ENCODE results near the gene MCL1. TPM values are rescaled to one million over a fixed set of nuclear protein-coding genes. Genes with fewer than 3 reads are reported as not detected.

The MCL1 gene
- total and polyA plus RNA-seq, 2 of the 13 experiments (the other 11 are each of a cell fraction or from before 2014, with no cell fraction given), result 69.5 to 125 TPM

DNA sequence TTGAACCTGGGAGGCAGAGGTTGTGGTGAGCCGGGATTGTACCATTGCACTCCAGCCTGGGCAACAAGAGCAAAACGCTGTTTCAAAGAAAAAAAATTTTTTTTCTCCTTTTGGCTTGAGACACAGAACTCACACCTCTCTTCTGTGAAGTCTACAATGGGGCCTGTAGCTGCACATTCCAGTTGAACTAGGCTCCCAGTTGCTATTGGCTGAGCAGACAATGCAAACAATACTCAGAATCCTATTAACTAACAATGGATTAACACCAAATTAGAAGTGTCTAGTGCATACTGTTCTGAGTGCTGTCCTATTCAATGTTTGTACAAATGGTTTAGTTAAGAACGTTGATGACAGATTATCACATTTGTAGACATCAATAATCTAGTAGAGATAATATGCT, 17.6 kb upstream of the MCL1 start:
- no peak overlapping the region for H3K4me3 ChIP-seq (replicated peaks in 1 of 3; ENCODE audit: insufficient read depth in 1 of 3, low read depth in 2 of 3, low read length in 3 of 3)
- no peaks in the 10 kb centered on the region for H3K27me3 ChIP-seq (ENCODE audit: control insufficient read depth in 1 of 2, insufficient read depth in 2 of 2, low read length in 2 of 2)
- H3K9ac ChIP-seq (ENCODE audit: insufficient read depth, low read depth, low read length), result no peak overlapping the region
- no TSS peak for BruUV-seq (replicated peaks)
- no peak overlapping the region for H3K27ac ChIP-seq (ENCODE audit: extremely low read length, insufficient read depth, low read length)
- ChIA-PET POLR2A (interaction anchor here (1.1 to 4.3 kb wide), 4 partner anchors 16 to 33 kb away, joined by 3 to 27 read pairs (median 5); partner anchors contain the start of gene MCL1), CTCF (ENCODE audit: low intra/inter-chr PET ratio, low total read pairs) (no interaction called here)
- TF ChIP-seq SOX13 (IDR thresholded peaks at IDR 0.05) (no peak), SOX13 (CRISPR knock-in tag; conservative IDR thresholded peaks at IDR 0.05 in 1 of 2, IDR thresholded peaks at IDR 0.05 in 1 of 2) (peak in 1 of 2 experiments; percentile 48; a peak in 1 of 4 replicates), ZNF747 (CRISPR knock-in tag; IDR thresholded peaks at IDR 0.05; ENCODE audit: borderline replicate concordance) (no peak), SOX5 (CRISPR knock-in tag; IDR thresholded peaks at IDR 0.05; ENCODE audit: borderline replicate concordance) (0 out of 2 replicates have a peak, but pooled peaks have one; percentile 24)
- H3K79me2 ChIP-seq (ENCODE audit: insufficient read depth, low read length), result no peaks in the 10 kb centered on the region
- ATAC-seq, result peak; percentile 39; the same call in 2 of the 3 replicates
- H3K4me1 ChIP-seq (ENCODE audit: insufficient read depth, low read length), result peaks cover 53% of the 10 kb centered on the region
- in situ Hi-C loops (cut with HindIII; ENCODE audit: extremely low pct_ligation_motif_present, low pct_unique_long_range_greater_than_20kb) (no loop called here), intact Hi-C loops (cut with micrococcal nuclease; ENCODE audit: unreplicated experiment) (no loop called here)
- no peak overlapping the region for H3K4me2 ChIP-seq (ENCODE audit: low read depth, low read length)
- 53% methylated on average over 3 of the region's 3 CpGs for WGBS (ENCODE audit: low lambda C conversion rate)
- peaks cover 0 to 1% of the 10 kb centered on the region in 2 experiments; a peak in 2 of 5 replicates for H3K36me3 ChIP-seq (replicated peaks in 1 of 2; ENCODE audit: control insufficient read depth in 1 of 2, insufficient read depth in 2 of 2, low read length in 2 of 2)
- no peak for FAIRE-seq
- no peak for DNase-seq (ENCODE audit: low spot score)
- H2AFZ ChIP-seq (ENCODE audit: low read length), result no peak overlapping the region
- no peaks in the 10 kb centered on the region for H4K20me1 ChIP-seq (ENCODE audit: insufficient read depth, low read length)
- no peaks in the 10 kb centered on the region for H3K9me3 ChIP-seq (ENCODE audit: low read length)

DNA sequence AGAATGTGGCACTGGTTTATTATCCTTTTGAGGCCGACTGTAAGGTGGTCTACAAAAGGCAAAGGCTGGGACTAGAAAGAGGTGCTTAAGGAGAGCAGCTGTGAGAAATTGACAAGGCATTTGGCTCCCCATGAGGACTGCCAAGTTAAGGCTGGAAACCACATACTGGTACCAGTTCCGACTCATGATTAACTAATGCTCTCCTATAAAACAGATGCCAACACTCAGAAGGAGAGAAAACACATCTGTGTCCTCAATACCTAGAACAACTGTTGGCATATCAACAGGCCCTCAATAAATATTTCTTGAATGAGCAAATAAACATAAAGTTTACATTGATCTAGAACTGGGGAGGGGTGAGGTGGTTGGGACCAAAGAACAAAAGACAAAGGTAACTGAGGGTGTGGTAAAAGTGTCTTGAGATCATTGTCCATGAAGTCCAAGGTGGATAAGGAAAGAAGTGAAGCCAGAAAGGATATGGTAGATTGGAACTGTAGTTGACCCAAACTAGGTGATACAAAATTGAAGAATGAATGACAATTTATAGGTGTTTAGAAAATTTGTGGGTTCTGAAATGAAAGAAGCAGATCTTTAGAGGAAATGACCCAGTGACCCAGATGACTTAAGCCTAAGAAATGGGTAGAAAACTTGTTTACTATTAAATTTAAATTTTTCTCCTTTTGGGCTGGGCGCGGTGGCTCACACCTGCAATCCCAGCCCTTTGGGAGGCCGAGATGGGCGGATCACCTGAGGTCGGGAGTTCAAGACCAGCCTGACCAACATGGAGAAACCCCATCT, 16.9 kb upstream of the MCL1 start:
- Histone ChIP-seq H2AFZ (ENCODE audit: low read length) (no peak overlapping the region), H3K4me3 (replicated peaks in 1 of 3; ENCODE audit: insufficient read depth in 1 of 3, low read depth in 2 of 3, low read length in 3 of 3) (no peak overlapping the region), H3K4me1 (ENCODE audit: insufficient read depth, low read length) (peaks cover 46% of the 10 kb centered on the region), H3K79me2 (ENCODE audit: insufficient read depth, low read length) (no peaks in the 10 kb centered on the region), H3K9ac (ENCODE audit: insufficient read depth, low read depth, low read length) (no peak overlapping the region), H4K20me1 (ENCODE audit: insufficient read depth, low read length) (no peaks in the 10 kb centered on the region), H3K4me2 (ENCODE audit: low read depth, low read length) (no peak overlapping the region), H3K27ac (ENCODE audit: extremely low read length, insufficient read depth, low read length) (no peak overlapping the region), H3K9me3 (ENCODE audit: low read length) (no peaks in the 10 kb centered on the region), H3K27me3 (ENCODE audit: control insufficient read depth in 1 of 2, insufficient read depth in 2 of 2, low read length in 2 of 2) (no peaks in the 10 kb centered on the region), H3K36me3 (replicated peaks in 1 of 2; ENCODE audit: control insufficient read depth in 1 of 2, insufficient read depth in 2 of 2, low read length in 2 of 2) (peaks cover 0 to 1% of the 10 kb centered on the region in 2 experiments; a peak in 2 of 5 replicates)
- WGBS (ENCODE audit: low lambda C conversion rate), result 93% methylated on average over 7 of the region's 7 CpGs
- FAIRE-seq (no peak), ATAC-seq (no peak), DNase-seq (ENCODE audit: low spot score) (no peak)
- BruUV-seq (replicated peaks), result no TSS peak
- POLR2A ChIA-PET, result interaction anchor here (1.1 to 4.3 kb wide), 6 partner anchors 16 to 33 kb away, joined by 3 to 27 read pairs (median 5); partner anchors contain the start of gene MCL1
- intact Hi-C loops (cut with micrococcal nuclease; ENCODE audit: unreplicated experiment) (no loop called here), in situ Hi-C loops (cut with HindIII; ENCODE audit: extremely low pct_ligation_motif_present, low pct_unique_long_range_greater_than_20kb) (no loop called here)
- CTCF ChIA-PET (ENCODE audit: low intra/inter-chr PET ratio, low total read pairs), result no interaction called here
- TF ChIP-seq ETV5 (CRISPR knock-in tag; IDR thresholded peaks at IDR 0.05; ENCODE audit: borderline replicate concordance), result no peak
- no peak for TF ChIP-seq ZNF235 (CRISPR knock-in tag; IDR thresholded peaks at IDR 0.05; ENCODE audit: borderline replicate concordance)
- no peak for TF ChIP-seq NAIF1 (CRISPR knock-in tag; IDR thresholded peaks at IDR 0.05; ENCODE audit: borderline replicate concordance)
- TF ChIP-seq ZKSCAN5 (CRISPR knock-in tag; IDR thresholded peaks at IDR 0.05), result no peak
- no peak for TF ChIP-seq ZNF12 (CRISPR knock-in tag; IDR thresholded peaks at IDR 0.05)
- no peak for TF ChIP-seq PHF21A (CRISPR knock-in tag; IDR thresholded peaks at IDR 0.05)
- TF ChIP-seq, protein P1, sequence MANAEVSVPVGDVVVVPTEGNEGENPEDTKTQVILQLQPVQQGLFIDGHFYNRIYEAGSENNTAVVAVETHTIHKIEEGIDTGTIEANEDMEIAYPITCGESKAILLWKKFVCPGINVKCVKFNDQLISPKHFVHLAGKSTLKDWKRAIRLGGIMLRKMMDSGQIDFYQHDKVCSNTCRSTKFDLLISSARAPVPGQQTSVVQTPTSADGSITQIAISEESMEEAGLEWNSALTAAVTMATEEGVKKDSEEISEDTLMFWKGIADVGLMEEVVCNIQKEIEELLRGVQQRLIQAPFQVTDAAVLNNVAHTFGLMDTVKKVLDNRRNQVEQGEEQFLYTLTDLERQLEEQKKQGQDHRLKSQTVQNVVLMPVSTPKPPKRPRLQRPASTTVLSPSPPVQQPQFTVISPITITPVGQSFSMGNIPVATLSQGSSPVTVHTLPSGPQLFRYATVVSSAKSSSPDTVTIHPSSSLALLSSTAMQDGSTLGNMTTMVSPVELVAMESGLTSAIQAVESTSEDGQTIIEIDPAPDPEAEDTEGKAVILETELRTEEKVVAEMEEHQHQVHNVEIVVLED (CRISPR knock-in tag; IDR thresholded peaks at IDR 0.05; ENCODE audit: borderline replicate concordance), result no peak
- no peak for TF ChIP-seq ZNF543 (CRISPR knock-in tag; IDR thresholded peaks at IDR 0.05)
- TF ChIP-seq ZNF747 (CRISPR knock-in tag; IDR thresholded peaks at IDR 0.05; ENCODE audit: borderline replicate concordance), result no peak
- TF ChIP-seq ZNF383 (CRISPR knock-in tag; IDR thresholded peaks at IDR 0.05; ENCODE audit: borderline replicate concordance), result no peak
- TF ChIP-seq ZNF570 (CRISPR knock-in tag; IDR thresholded peaks at IDR 0.05; ENCODE audit: borderline replicate concordance), result no peak
- no peak for TF ChIP-seq PCBP2 (optimal IDR thresholded peaks at IDR 0.05; ENCODE audit: low read depth, low read length, poor library complexity, severe bottlenecking)
- TF ChIP-seq ZNF510 (CRISPR knock-in tag; IDR thresholded peaks at IDR 0.05; ENCODE audit: low read depth), result no peak
- no peak for TF ChIP-seq ZNF674 (CRISPR knock-in tag; IDR thresholded peaks at IDR 0.05; ENCODE audit: low read depth)
